Activated naive CD8-positive, alpha-beta T cell treated with anti-CD3 and anti-CD28 coated beads, Interleukin-2, amount 50 U/mL, for 16 hours (primary cell): ENCODE data around the gene CDCA3.

Experiments
- DNase-seq: peaks from one replicate; pipeline ENCODE4 v3.0.0-alpha.2; 2020; ENCODE audit warnings: low read depth, low spot score

Gene CDCA3

GRCh38 chr12:6832125-6832524, 19.0 kb downstream of the CDCA3 start:
- DNase-seq = no peak

- no peak for DNase-seq
Measured at GRCh38 chr12:6831450-6831995, 19.6 kb downstream of the CDCA3 start.

GRCh38 chr12:6830999-6831398, 20.1 kb downstream of the CDCA3 start:
- no peak for DNase-seq

- DNase-seq = no peak
Measured at GRCh38 chr12:6830286-6830890, 20.7 kb downstream of the CDCA3 start.

GRCh38 chr12:6829536-6830220, 21.4 kb downstream of the CDCA3 start:
- no peak for DNase-seq

GRCh38 chr12:6828781-6829535, 22.1 kb downstream of the CDCA3 start:
- no peak for DNase-seq

- DNase-seq = no peak
Measured at GRCh38 chr12:6827982-6828780, 22.9 kb downstream of the CDCA3 start, which contains the start of gene P3H3. TSS of gene P3H3 (plus strand) at chr12:6828407. CDS start at chr12:6828441, 34 bp downstream.

- no peak for DNase-seq
Measured at GRCh38 chr12:6827437-6827911, 23.6 kb downstream of the CDCA3 start.

GRCh38 chr12:6826734-6827436, 24.2 kb downstream of the CDCA3 start:
- DNase-seq = no peak

GRCh38 chr12:6826125-6826733, 24.9 kb downstream of the CDCA3 start:
- no peak for DNase-seq

GRCh38 chr12:6825398-6826124, 25.5 kb downstream of the CDCA3 start:
- DNase-seq = peak; percentile 59

- no peak for DNase-seq
Measured at GRCh38 chr12:6824901-6825381, 26.1 kb downstream of the CDCA3 start.

- DNase-seq = no peak
Measured at GRCh38 chr12:6824085-6824775, 26.9 kb downstream of the CDCA3 start.

GRCh38 chr12:6823182-6824084, 27.7 kb downstream of the CDCA3 start:
- no peak for DNase-seq

GRCh38 chr12:6822426-6823135, 28.5 kb downstream of the CDCA3 start:
- DNase-seq = no peak

GRCh38 chr12:6821591-6822425, 29.3 kb downstream of the CDCA3 start, which contains the start of gene GPR162:
TSS of gene GPR162 (plus strand) at chr12:6821821. CDS start at chr12:6823899, 2,078 bp downstream.
- DNase-seq = no peak
